Ovary (tissue), 9 donors: ENCODE data around the gene TAB2. TPM values are rescaled to one million over a fixed set of nuclear protein-coding genes. Genes with fewer than 3 reads are reported as not detected.

Experiments
- DNase-seq, 5 donors: peaks; one replicate each; pipeline ENCODE4 v3.0.0-alpha.2; 2019 to 2020
- H3K27ac ChIP-seq, 2 donors: fragments of 200-600 bp; one replicate each; pipeline versions ENCODE4 v1.5.1 to v1.8.0; 2019 to 2022
- H3K27me3 ChIP-seq: fragments of 200-600 bp; one replicate; pipeline ENCODE4 v1.8.0; 2022
- H3K36me3 ChIP-seq: fragments of 200-600 bp; sonication (generic); one replicate; pipeline ENCODE4 v1.5.1; 2019
- H3K4me1 ChIP-seq: one replicate; pipeline ENCODE4 v1.8.1; 2013; ENCODE audit warnings: mild to moderate bottlenecking, moderate library complexity; ENCODE audit not compliant: insufficient read depth
- H3K4me3 ChIP-seq: fragments of 200-600 bp; sonication (generic); one replicate; pipeline ENCODE4 v1.5.1; 2017
- H3K9me3 ChIP-seq, 2 donors: fragments of 200-600 bp in 1 of 2; sonication (generic) in 1 of 2; one replicate each; pipeline versions ENCODE4 v1.5.1 to v1.8.1; 2013 to 2019; ENCODE audit warnings: mild to moderate bottlenecking in 1 of 2, moderate library complexity in 1 of 2
- CTCF ChIP-seq, 3 donors: fragments of 450-650 bp in 2 of 3; fragments of 200-600 bp in 1 of 3; IDR thresholded peaks; one replicate each; pipeline versions ENCODE4 v1.5.1 to v1.8.0; 2016 to 2022; ENCODE audit warnings: antibody characterized with exemption in 3 of 3, mild to moderate bottlenecking in 1 of 3
- EP300 ChIP-seq: sonication (generic); formaldehyde crosslinking; IDR thresholded peaks from one replicate; pipeline ENCODE4 v1.6.1; 2017; ENCODE audit warnings: antibody characterized with exemption
- POLR2A ChIP-seq: fragments of 450-650 bp; IDR thresholded peaks from one replicate; pipeline ENCODE4 v1.6.1; 2017; ENCODE audit warnings: antibody characterized with exemption, mild to moderate bottlenecking, moderate library complexity
- whole genome bisulfite sequencing, 3 donors: extraction: QIAGEN DNeasy Blood & Tissue Kit in 1 of 3; methylation state at CpG; one replicate each; pipeline versions ENCODE4 v1.1.5 to v1.1.7; 2013 to 2017; 5-methylcytosine and 5-hydroxymethylcytosine counted together
- intact Hi-C, 4 donors: fragments of 100-400 bp; cut with DNase I; formaldehyde crosslinking; loops; one replicate each; pipeline versions ENCODE4 v1.11.0 to v1.15.1; 2022 to 2023
- polyA plus RNA-seq, 2 donors: library from polyadenylated mRNA; stranded (reverse); fragments of 200-250 nt in 1 of 2; fragments of 350-450 nt in 1 of 2; fragmentation: Illumina TruSeq in 1 of 2; extraction: RNeasy Lipid Tissue Mini Kit (QIAGEN cat#74804) in 1 of 2; gene quantifications; one replicate each; pipeline ENCODE4 v1.2.3, GENCODE V29; 2013 to 2014
- total RNA-seq, 7 donors: library from RNA; depleted of rRNA in 2 of 7; stranded (reverse); fragments of >200 nt in 2 of 7; fragmentation: NEBNext Ultra II Directional in 3 of 7; extraction: Animal tissue kit (Norgen Biotek cat#: 25700) in 3 of 7; gene quantifications; one replicate each; pipeline versions ENCODE4 v1.1.0 to v1.2.4, GENCODE V29; 2016 to 2023
- donor health status: DM: no; HTN: no; CAD: no; lungs with moderate emphysema.
- donor health status: DM: no; HTN: no; CAD: no.
- donor health status: Bipolar disorder and iron deficiency.
- donor health status: DM: yes; HTN: yes; CAD: no.
- donor health status: DM: no; HTN: no; CAD: no.
- donor health status: DM: yes; HTN: yes; CAD: no.

The TAB2 gene
- total and polyA plus RNA-seq, 9 donors: 39.6 to 75.9 (median 62.6) TPM

- Histone ChIP-seq H3K36me3 (no peaks in the 10 kb centered on the region), H3K27me3 (no peaks in the 10 kb centered on the region), H3K9me3 (no peaks in the 10 kb centered on the region), H3K4me1 (peaks cover 1% of the 10 kb centered on the region), H3K4me3 (no peak overlapping the region), H3K27ac (no peak overlapping the region)
- WGBS, 3 donors: 89 to 97% (median 97%) methylated on average over 4 of the region's 4 CpGs
- intact Hi-C loops: no loop called here
- TF ChIP-seq CTCF (IDR thresholded peaks at IDR 0.05): no peak
- TF ChIP-seq POLR2A: no peak
- TF ChIP-seq EP300: no peak
- no peak for DNase-seq
Measured at GRCh38 chr6:149383371-149383770, 65.9 kb downstream of the TAB2 start.

- no peak for DNase-seq
- Histone ChIP-seq H3K4me3 (no peak overlapping the region), H3K27ac (no peak overlapping the region), H3K27me3 (no peaks in the 10 kb centered on the region), H3K36me3 (no peaks in the 10 kb centered on the region), H3K4me1 (no peaks in the 10 kb centered on the region), H3K9me3 (no peaks in the 10 kb centered on the region)
- TF ChIP-seq POLR2A: no peak
- TF ChIP-seq CTCF (IDR thresholded peaks at IDR 0.05): no peak
- TF ChIP-seq EP300: no peak
- intact Hi-C loops: no loop called here
Measured at GRCh38 chr6:149384464-149384863, 67.0 kb downstream of the TAB2 start.

- no peak overlapping the region for H3K27ac ChIP-seq
- intact Hi-C loops: no loop called here
- no peaks in the 10 kb centered on the region for H3K27me3 ChIP-seq
- no peak overlapping the region for H3K4me3 ChIP-seq
- no peak for TF ChIP-seq POLR2A
- TF ChIP-seq CTCF (IDR thresholded peaks at IDR 0.05): no peak
- 96 to 98% (median 97%) methylated on average over 5 of the region's 5 CpGs for WGBS, 3 donors
- no peaks in the 10 kb centered on the region for H3K4me1 ChIP-seq
- no peaks in the 10 kb centered on the region for H3K9me3 ChIP-seq
- H3K36me3 ChIP-seq: no peaks in the 10 kb centered on the region
- no peak for DNase-seq
Measured at GRCh38 chr6:149385998-149386646, 68.6 kb downstream of the TAB2 start.

- Histone ChIP-seq H3K27ac (no peak overlapping the region), H3K9me3 (no peaks in the 10 kb centered on the region), H3K4me3 (no peak overlapping the region), H3K27me3 (no peaks in the 10 kb centered on the region), H3K4me1 (no peaks in the 10 kb centered on the region), H3K36me3 (no peaks in the 10 kb centered on the region)
- intact Hi-C loops: no loop called here
- TF ChIP-seq CTCF (IDR thresholded peaks at IDR 0.05) (no peak), EP300 (no peak), POLR2A (no peak)
- no peak for DNase-seq
- 76 to 89% (median 82%) methylated on average over 1 of the region's 1 CpG for WGBS, 3 donors
Measured at GRCh38 chr6:149387779-149388512, 70.4 kb downstream of the TAB2 start.
